OCI-LY1 (cell line): ENCODE data around the gene RYR3.

Experiments
- EZH2 ChIP-seq: fragments of 200-600 bp; sonication (generic), shearing (Covaris generic); IDR thresholded peaks from 2 replicates; pipeline ENCODE4 v1.8.0; 2017; ENCODE audit warnings: borderline replicate concordance, mixed run types, mild to moderate bottlenecking, antibody characterized with exemption, low read length, moderate library complexity, mixed read lengths
- TF ChIP-seq, protein P1 (sequence below): fragments of 200-600 bp; sonication (generic), shearing (Covaris generic); IDR thresholded peaks from 2 replicates; pipeline ENCODE4 v1.5.1; 2017; ENCODE audit warnings: mild to moderate bottlenecking, antibody characterized with exemption, low read length, moderate library complexity, mixed read lengths

DNA sequence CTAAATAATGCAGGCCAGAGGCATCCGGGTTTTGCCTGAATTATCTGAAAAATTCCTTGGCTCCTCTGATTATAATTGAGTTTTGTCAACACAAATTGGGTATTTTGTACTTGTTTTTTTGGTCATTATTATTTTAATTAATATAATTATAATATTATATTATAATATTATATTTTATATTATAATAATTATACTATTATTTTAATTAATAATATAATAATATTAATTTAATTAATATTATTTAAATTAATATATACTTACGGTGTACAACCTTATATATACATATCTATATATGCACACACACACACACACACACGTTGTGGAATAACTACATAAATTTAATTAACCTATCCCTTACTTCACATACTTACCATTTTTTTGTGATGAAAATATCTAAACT, 73.5 kb downstream of the RYR3 start:
- no peak for TF ChIP-seq EZH2
- TF ChIP-seq, protein P1, sequence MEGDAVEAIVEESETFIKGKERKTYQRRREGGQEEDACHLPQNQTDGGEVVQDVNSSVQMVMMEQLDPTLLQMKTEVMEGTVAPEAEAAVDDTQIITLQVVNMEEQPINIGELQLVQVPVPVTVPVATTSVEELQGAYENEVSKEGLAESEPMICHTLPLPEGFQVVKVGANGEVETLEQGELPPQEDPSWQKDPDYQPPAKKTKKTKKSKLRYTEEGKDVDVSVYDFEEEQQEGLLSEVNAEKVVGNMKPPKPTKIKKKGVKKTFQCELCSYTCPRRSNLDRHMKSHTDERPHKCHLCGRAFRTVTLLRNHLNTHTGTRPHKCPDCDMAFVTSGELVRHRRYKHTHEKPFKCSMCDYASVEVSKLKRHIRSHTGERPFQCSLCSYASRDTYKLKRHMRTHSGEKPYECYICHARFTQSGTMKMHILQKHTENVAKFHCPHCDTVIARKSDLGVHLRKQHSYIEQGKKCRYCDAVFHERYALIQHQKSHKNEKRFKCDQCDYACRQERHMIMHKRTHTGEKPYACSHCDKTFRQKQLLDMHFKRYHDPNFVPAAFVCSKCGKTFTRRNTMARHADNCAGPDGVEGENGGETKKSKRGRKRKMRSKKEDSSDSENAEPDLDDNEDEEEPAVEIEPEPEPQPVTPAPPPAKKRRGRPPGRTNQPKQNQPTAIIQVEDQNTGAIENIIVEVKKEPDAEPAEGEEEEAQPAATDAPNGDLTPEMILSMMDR, result no peak
